ENCODE data around the gene LRRN3.
A peak's percentile ranks its signal among the peaks of the same experiment; 100 is the strongest.

Gene LRRN3

DNA sequence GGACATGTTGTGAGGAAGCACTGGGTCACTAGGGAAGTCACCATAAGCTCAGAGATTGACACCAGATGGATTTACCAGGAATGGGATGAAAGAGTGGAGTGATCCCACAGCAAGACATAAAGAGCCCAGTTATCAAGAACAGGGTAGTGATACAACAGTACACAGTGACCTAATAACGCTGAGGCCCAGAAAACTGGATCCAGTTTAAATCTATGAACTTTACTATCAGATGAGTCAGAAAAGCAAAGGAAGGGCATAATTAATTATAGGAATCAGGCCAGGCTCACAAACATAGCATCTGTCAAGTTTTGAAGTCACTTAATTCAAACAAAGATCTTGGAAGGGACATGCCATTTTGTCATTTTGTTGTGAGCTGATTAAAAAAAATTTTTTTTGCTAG, 73.5 kb downstream of the LRRN3 start (continued):
- TF ChIP-seq, protein P1, sequence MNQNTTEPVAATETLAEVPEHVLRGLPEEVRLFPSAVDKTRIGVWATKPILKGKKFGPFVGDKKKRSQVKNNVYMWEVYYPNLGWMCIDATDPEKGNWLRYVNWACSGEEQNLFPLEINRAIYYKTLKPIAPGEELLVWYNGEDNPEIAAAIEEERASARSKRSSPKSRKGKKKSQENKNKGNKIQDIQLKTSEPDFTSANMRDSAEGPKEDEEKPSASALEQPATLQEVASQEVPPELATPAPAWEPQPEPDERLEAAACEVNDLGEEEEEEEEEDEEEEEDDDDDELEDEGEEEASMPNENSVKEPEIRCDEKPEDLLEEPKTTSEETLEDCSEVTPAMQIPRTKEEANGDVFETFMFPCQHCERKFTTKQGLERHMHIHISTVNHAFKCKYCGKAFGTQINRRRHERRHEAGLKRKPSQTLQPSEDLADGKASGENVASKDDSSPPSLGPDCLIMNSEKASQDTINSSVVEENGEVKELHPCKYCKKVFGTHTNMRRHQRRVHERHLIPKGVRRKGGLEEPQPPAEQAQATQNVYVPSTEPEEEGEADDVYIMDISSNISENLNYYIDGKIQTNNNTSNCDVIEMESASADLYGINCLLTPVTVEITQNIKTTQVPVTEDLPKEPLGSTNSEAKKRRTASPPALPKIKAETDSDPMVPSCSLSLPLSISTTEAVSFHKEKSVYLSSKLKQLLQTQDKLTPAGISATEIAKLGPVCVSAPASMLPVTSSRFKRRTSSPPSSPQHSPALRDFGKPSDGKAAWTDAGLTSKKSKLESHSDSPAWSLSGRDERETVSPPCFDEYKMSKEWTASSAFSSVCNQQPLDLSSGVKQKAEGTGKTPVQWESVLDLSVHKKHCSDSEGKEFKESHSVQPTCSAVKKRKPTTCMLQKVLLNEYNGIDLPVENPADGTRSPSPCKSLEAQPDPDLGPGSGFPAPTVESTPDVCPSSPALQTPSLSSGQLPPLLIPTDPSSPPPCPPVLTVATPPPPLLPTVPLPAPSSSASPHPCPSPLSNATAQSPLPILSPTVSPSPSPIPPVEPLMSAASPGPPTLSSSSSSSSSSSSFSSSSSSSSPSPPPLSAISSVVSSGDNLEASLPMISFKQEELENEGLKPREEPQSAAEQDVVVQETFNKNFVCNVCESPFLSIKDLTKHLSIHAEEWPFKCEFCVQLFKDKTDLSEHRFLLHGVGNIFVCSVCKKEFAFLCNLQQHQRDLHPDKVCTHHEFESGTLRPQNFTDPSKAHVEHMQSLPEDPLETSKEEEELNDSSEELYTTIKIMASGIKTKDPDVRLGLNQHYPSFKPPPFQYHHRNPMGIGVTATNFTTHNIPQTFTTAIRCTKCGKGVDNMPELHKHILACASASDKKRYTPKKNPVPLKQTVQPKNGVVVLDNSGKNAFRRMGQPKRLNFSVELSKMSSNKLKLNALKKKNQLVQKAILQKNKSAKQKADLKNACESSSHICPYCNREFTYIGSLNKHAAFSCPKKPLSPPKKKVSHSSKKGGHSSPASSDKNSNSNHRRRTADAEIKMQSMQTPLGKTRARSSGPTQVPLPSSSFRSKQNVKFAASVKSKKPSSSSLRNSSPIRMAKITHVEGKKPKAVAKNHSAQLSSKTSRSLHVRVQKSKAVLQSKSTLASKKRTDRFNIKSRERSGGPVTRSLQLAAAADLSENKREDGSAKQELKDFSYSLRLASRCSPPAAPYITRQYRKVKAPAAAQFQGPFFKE (tag by site-specific recombination; IDR thresholded peaks at IDR 0.05; ENCODE audit: borderline replicate concordance), result no peak
- TF ChIP-seq WT1 (tag by site-specific recombination; IDR thresholded peaks at IDR 0.05) (no peak), ZNF548 (tag by site-specific recombination; IDR thresholded peaks at IDR 0.05) (no peak)
- TF ChIP-seq, protein P2, sequence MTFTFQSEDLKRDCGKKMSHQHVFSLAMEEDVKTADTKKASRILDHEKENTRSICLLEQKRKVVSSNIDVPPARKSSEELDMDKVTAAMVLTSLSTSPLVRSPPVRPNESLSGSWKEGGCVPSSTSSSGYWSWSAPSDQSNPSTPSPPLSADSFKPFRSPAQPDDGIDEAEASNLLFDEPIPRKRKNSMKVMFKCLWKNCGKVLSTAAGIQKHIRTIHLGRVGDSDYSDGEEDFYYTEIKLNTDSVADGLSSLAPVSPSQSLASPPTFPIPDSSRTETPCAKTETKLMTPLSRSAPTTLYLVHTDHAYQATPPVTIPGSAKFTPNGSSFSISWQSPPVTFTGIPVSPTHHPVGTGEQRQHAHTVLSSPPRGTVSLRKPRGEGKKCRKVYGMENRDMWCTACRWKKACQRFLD (tag by site-specific recombination; IDR thresholded peaks at IDR 0.05), result no peak

DNA sequence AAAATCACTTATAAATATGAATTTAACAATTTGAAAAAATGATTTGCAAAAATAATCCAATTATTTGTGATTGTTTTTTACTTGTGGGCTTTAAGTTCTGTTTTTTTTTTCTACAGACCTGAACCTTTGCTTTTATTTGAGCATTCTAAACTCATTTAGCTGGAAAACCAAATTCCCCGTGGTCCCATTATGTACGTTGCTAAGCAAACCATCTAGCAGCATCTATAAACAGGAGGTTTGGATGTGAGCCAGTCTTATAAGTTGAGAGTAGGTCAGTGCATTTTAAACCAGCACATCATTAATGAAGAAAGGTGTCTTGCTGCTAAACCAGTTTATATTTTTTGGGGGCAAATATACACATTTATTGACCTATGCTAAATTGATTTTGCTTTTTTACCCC, 77.3 kb downstream of the LRRN3 start:
- H3K4me3 ChIP-seq (ENCODE audit: low read depth, low read length), result no peak overlapping the region
- POLR2A ChIA-PET, result no interaction called here
- no peaks in the 10 kb centered on the region for H3K36me3 ChIP-seq (ENCODE audit: control insufficient read depth in 2 of 2, insufficient read depth in 1 of 2, low read length in 2 of 2)
- no peaks in the 10 kb centered on the region for H3K9me3 ChIP-seq (ENCODE audit: control insufficient read depth, insufficient read depth, low read depth, low read length)
- H3K27ac ChIP-seq (ENCODE audit: extremely low read depth, low read depth, low read length), result no peak overlapping the region
- TF ChIP-seq ZNF521 (tag by site-specific recombination; IDR thresholded peaks at IDR 0.05), result no peak
- TF ChIP-seq, protein P3, sequence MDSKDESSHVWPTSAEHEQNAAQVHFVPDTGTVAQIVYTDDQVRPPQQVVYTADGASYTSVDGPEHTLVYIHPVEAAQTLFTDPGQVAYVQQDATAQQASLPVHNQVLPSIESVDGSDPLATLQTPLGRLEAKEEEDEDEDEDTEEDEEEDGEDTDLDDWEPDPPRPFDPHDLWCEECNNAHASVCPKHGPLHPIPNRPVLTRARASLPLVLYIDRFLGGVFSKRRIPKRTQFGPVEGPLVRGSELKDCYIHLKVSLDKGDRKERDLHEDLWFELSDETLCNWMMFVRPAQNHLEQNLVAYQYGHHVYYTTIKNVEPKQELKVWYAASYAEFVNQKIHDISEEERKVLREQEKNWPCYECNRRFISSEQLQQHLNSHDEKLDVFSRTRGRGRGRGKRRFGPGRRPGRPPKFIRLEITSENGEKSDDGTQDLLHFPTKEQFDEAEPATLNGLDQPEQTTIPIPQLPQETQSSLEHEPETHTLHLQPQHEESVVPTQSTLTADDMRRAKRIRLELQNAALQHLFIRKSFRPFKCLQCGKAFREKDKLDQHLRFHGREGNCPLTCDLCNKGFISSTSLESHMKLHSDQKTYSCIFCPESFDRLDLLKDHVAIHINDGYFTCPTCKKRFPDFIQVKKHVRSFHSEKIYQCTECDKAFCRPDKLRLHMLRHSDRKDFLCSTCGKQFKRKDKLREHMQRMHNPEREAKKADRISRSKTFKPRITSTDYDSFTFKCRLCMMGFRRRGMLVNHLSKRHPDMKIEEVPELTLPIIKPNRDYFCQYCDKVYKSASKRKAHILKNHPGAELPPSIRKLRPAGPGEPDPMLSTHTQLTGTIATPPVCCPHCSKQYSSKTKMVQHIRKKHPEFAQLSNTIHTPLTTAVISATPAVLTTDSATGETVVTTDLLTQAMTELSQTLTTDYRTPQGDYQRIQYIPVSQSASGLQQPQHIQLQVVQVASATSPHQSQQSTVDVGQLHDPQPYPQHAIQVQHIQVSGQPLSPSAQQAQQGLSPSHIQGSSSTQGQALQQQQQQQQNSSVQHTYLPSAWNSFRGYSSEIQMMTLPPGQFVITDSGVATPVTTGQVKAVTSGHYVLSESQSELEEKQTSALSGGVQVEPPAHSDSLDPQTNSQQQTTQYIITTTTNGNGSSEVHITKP (tag by site-specific recombination; IDR thresholded peaks at IDR 0.05), result no peak
- TF ChIP-seq, protein P4, sequence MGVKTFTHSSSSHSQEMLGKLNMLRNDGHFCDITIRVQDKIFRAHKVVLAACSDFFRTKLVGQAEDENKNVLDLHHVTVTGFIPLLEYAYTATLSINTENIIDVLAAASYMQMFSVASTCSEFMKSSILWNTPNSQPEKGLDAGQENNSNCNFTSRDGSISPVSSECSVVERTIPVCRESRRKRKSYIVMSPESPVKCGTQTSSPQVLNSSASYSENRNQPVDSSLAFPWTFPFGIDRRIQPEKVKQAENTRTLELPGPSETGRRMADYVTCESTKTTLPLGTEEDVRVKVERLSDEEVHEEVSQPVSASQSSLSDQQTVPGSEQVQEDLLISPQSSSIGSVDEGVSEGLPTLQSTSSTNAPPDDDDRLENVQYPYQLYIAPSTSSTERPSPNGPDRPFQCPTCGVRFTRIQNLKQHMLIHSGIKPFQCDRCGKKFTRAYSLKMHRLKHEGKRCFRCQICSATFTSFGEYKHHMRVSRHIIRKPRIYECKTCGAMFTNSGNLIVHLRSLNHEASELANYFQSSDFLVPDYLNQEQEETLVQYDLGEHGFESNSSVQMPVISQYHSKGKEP (tag by site-specific recombination; IDR thresholded peaks at IDR 0.05), result peak; percentile 83
- TF ChIP-seq, protein P5, sequence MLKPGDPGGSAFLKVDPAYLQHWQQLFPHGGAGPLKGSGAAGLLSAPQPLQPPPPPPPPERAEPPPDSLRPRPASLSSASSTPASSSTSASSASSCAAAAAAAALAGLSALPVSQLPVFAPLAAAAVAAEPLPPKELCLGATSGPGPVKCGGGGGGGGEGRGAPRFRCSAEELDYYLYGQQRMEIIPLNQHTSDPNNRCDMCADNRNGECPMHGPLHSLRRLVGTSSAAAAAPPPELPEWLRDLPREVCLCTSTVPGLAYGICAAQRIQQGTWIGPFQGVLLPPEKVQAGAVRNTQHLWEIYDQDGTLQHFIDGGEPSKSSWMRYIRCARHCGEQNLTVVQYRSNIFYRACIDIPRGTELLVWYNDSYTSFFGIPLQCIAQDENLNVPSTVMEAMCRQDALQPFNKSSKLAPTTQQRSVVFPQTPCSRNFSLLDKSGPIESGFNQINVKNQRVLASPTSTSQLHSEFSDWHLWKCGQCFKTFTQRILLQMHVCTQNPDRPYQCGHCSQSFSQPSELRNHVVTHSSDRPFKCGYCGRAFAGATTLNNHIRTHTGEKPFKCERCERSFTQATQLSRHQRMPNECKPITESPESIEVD (tag by site-specific recombination; IDR thresholded peaks at IDR 0.05), result peak; percentile 81
- peak; percentile 42; the same call in 1 of the 2 replicates for TF ChIP-seq IKZF3 (tag by site-specific recombination; IDR thresholded peaks at IDR 0.05)
- TF ChIP-seq ZBTB17 (tag by site-specific recombination; IDR thresholded peaks at IDR 0.05), result peak; percentile 49; the same call in 1 of the 2 replicates
- no peak for TF ChIP-seq ZNF596 (tag by site-specific recombination; IDR thresholded peaks at IDR 0.05)
- peak; percentile 56; the same call in 1 of the 2 replicates for TF ChIP-seq ZNF843 (tag by site-specific recombination; IDR thresholded peaks at IDR 0.05)
- TF ChIP-seq FEZF1 (tag by site-specific recombination; IDR thresholded peaks at IDR 0.05), result peak; percentile 44
- CTCF ChIA-PET, result interaction anchor here (0.7 kb wide), 1 partner anchor 76 kb away, joined by 3 read pairs; no protein-coding TSS in a partner anchor
- H3K4me1 ChIP-seq (ENCODE audit: control insufficient read depth, insufficient read depth, low read length), result peaks cover 8% of the 10 kb centered on the region
